NB4 (cell line): Measurements from ENCODE around the gene CTXN2.

Experiments
- MYC ChIP-seq: IDR thresholded peaks from 2 replicates; pipeline ENCODE4 v1.6.1; 2011; ENCODE audit warnings: low read depth, low read length
- POLR2A ChIP-seq: IDR thresholded peaks from 2 replicates; pipeline ENCODE4 v1.6.1; 2011; ENCODE audit warnings: mild to moderate bottlenecking; ENCODE audit not compliant: insufficient read length; ENCODE audit errors: extremely low read depth
- TF ChIP-seq, protein P1 (sequence below): IDR thresholded peaks from one replicate; pipeline ENCODE4 v1.5.1; 2012; ENCODE audit warnings: low read depth, low read length
- TF ChIP-seq, protein P2 (sequence below): IDR thresholded peaks from 2 replicates; pipeline ENCODE4 v1.6.1; 2011; ENCODE audit warnings: low read depth, low read length

DNA sequence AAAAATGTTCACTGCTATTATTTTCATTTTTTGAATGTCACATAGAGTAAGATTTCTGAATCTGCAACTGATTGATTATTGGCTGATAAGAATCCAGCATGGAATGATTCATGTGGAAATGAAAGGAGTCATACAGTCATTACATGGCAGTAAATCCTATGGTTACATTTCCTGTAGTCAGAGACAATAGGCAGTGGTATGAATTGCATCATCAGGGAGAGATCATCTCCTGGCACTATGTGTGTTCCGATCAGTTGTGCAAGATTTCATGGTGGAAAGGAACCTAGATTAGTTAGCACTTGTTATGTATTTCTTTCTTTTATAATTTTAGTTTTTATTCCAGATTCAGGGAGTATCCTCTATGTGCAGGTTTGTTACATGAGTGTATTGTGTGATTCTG lies 53.5 kb downstream of the CTXN2 start:
- TF ChIP-seq, protein P1, sequence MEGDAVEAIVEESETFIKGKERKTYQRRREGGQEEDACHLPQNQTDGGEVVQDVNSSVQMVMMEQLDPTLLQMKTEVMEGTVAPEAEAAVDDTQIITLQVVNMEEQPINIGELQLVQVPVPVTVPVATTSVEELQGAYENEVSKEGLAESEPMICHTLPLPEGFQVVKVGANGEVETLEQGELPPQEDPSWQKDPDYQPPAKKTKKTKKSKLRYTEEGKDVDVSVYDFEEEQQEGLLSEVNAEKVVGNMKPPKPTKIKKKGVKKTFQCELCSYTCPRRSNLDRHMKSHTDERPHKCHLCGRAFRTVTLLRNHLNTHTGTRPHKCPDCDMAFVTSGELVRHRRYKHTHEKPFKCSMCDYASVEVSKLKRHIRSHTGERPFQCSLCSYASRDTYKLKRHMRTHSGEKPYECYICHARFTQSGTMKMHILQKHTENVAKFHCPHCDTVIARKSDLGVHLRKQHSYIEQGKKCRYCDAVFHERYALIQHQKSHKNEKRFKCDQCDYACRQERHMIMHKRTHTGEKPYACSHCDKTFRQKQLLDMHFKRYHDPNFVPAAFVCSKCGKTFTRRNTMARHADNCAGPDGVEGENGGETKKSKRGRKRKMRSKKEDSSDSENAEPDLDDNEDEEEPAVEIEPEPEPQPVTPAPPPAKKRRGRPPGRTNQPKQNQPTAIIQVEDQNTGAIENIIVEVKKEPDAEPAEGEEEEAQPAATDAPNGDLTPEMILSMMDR: no peak
- TF ChIP-seq POLR2A (no peak), MYC (no peak)
- TF ChIP-seq, protein P2, sequence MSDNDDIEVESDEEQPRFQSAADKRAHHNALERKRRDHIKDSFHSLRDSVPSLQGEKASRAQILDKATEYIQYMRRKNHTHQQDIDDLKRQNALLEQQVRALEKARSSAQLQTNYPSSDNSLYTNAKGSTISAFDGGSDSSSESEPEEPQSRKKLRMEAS: no peak
